Coronary artery (tissue), 2 donors: ENCODE results near the gene TRAF3.

ENCODE experiments used
- DNase-seq: peaks from one replicate; pipeline ENCODE4 v3.0.0-alpha.2; 2017; ENCODE audit warnings: low spot score
- H3K27ac ChIP-seq, 2 donors: fragments of 200-600 bp; sonication (generic); one replicate each; pipeline ENCODE4 v1.5.1; 2016 to 2019
- H3K4me3 ChIP-seq: fragments of 200-600 bp; sonication (generic); 2 replicates; pipeline ENCODE4 v1.5.1; 2016; ENCODE audit warnings: mild to moderate bottlenecking, moderate library complexity
- CTCF ChIP-seq: fragments of 200-600 bp; sonication (generic); IDR thresholded peaks from one replicate; pipeline ENCODE4 v1.5.1; 2019; ENCODE audit warnings: antibody characterized with exemption

TRAF3 gene

GRCh38 chr14:102731871-102732800 lies 45.1 kb upstream of the TRAF3 start:
- no peak for TF ChIP-seq CTCF
- no peak overlapping the region for H3K27ac ChIP-seq
- no peak for DNase-seq
- no peak overlapping the region for H3K4me3 ChIP-seq

- Histone ChIP-seq H3K4me3 (no peak overlapping the region), H3K27ac (no peak overlapping the region)
- no peak for TF ChIP-seq CTCF
- no peak for DNase-seq
Observed at GRCh38 chr14:102732924-102733323, 44.3 kb upstream of the TRAF3 start.

GRCh38 chr14:102733326-102733725 lies 43.9 kb upstream of the TRAF3 start:
- no peak for DNase-seq
- H3K4me3 ChIP-seq: no peak overlapping the region
- H3K27ac ChIP-seq: no peak overlapping the region
- TF ChIP-seq CTCF: no peak

GRCh38 chr14:102734436-102734835 lies 42.8 kb upstream of the TRAF3 start:
- TF ChIP-seq CTCF: no peak
- no peak for DNase-seq
- no peak overlapping the region for H3K27ac ChIP-seq
- H3K4me3 ChIP-seq: no peak overlapping the region

- DNase-seq: no peak
- H3K27ac ChIP-seq: no peak overlapping the region
- no peak overlapping the region for H3K4me3 ChIP-seq
- TF ChIP-seq CTCF: no peak
Observed at GRCh38 chr14:102736956-102737355, 40.3 kb upstream of the TRAF3 start.

- no peak for DNase-seq
- TF ChIP-seq CTCF: no peak
- Histone ChIP-seq H3K4me3 (no peak overlapping the region), H3K27ac (no peak overlapping the region)
Observed at GRCh38 chr14:102737402-102738372, 39.6 kb upstream of the TRAF3 start.
